DOHH2 (cell line): ENCODE data around the gene TIMM17B.

Source experiments
- H3F3A ChIP-seq: fragments of 200-600 bp; sonication (generic), shearing (Covaris generic); 2 replicates; pipeline ENCODE4 v1.6.0; 2016; ENCODE audit warnings: antibody characterized with exemption, mild to moderate bottlenecking; ENCODE audit not compliant: control insufficient read depth, insufficient read depth
- H3K27ac ChIP-seq: fragments of 200-600 bp; sonication (generic); 2 replicates; pipeline ENCODE4 v1.5.1; 2014; ENCODE audit warnings: low read depth, mild to moderate bottlenecking, low read length, moderate library complexity
- H3K27me3 ChIP-seq: fragments of 200-600 bp; sonication (generic); 2 replicates; pipeline ENCODE4 v1.6.1; 2014; ENCODE audit warnings: mild to moderate bottlenecking, low read length, mixed read lengths; ENCODE audit not compliant: control insufficient read depth
- H3K36me3 ChIP-seq: fragments of 200-600 bp; sonication (generic); 2 replicates; pipeline ENCODE4 v1.6.1; 2014; ENCODE audit warnings: mild to moderate bottlenecking, low read length, moderate library complexity, mixed read lengths; ENCODE audit not compliant: control insufficient read depth
- H3K4me1 ChIP-seq: fragments of 200-600 bp; sonication (generic); 2 replicates; pipeline ENCODE4 v1.6.1; 2014; ENCODE audit warnings: mild to moderate bottlenecking, low read length, mixed read lengths; ENCODE audit not compliant: control insufficient read depth
- H3K4me2 ChIP-seq: fragments of 200-600 bp; sonication (generic); 2 replicates; pipeline ENCODE4 v1.6.0; 2014; ENCODE audit warnings: mild to moderate bottlenecking, low read length, moderate library complexity
- H3K4me3 ChIP-seq: fragments of 200-600 bp; sonication (generic); 2 replicates; pipeline ENCODE4 v1.5.1; 2014; ENCODE audit warnings: mild to moderate bottlenecking, low read length, mixed read lengths
- H3K79me2 ChIP-seq: fragments of 200-600 bp; sonication (generic); 2 replicates; pipeline ENCODE4 v1.6.1; 2014; ENCODE audit warnings: mild to moderate bottlenecking, low read length, mixed read lengths; ENCODE audit not compliant: control insufficient read depth
- H3K9me2 ChIP-seq: fragments of 200-600 bp; sonication (generic); replicated peaks from 2 replicates; pipeline ENCODE4 v1.6.1; 2014; ENCODE audit warnings: mild to moderate bottlenecking, low read length, mixed read lengths; ENCODE audit not compliant: control insufficient read depth
- H3K9me3 ChIP-seq: fragments of 200-600 bp; sonication (generic); 2 replicates; pipeline ENCODE4 v1.6.1; 2014; ENCODE audit warnings: antibody characterized with exemption, low read length, mixed read lengths; ENCODE audit not compliant: control insufficient read depth, insufficient read depth
- H4K20me1 ChIP-seq: fragments of 200-600 bp; sonication (generic); 2 replicates; pipeline ENCODE4 v1.6.0; 2014; ENCODE audit warnings: low read depth, mild to moderate bottlenecking, antibody characterized with exemption, low read length, moderate library complexity; ENCODE audit not compliant: control insufficient read depth, insufficient read depth
- EZH2phosphoT487 ChIP-seq: fragments of 200-600 bp; sonication (generic); IDR thresholded peaks from 2 replicates; pipeline ENCODE4 v1.6.1; 2017; ENCODE audit warnings: borderline replicate concordance, mild to moderate bottlenecking, antibody characterized with exemption, low read length, moderate library complexity, mixed read lengths
- TF ChIP-seq, protein P1 (sequence below): fragments of 200-600 bp; sonication (generic); IDR thresholded peaks from one replicate; pipeline ENCODE4 v1.5.1; 2014; ENCODE audit warnings: antibody characterized with exemption, mild to moderate bottlenecking, low read depth, low read length; ENCODE audit not compliant: poor library complexity, severe bottlenecking

Gene TIMM17B

GRCh38 chrX:48937054-48937907 is 39.7 kb upstream of the TIMM17B start:
- Histone ChIP-seq H4K20me1 (no peaks in the 10 kb centered on the region), H3K36me3 (peaks cover 72% of the 10 kb centered on the region), H3K9me3 (no peaks in the 10 kb centered on the region), H3K27me3 (no peaks in the 10 kb centered on the region), H3K4me1 (peaks cover 85% of the 10 kb centered on the region), H3K27ac (peak overlapping the region; percentile 98), H3K79me2 (peaks cover 70% of the 10 kb centered on the region), H3K4me2 (peak overlapping the region; percentile 93), H3K9me2 (no peaks in the 10 kb centered on the region), H3F3A (peaks cover 12% of the 10 kb centered on the region), H3K4me3 (peak overlapping the region; percentile 71)
- TF ChIP-seq, protein P1, sequence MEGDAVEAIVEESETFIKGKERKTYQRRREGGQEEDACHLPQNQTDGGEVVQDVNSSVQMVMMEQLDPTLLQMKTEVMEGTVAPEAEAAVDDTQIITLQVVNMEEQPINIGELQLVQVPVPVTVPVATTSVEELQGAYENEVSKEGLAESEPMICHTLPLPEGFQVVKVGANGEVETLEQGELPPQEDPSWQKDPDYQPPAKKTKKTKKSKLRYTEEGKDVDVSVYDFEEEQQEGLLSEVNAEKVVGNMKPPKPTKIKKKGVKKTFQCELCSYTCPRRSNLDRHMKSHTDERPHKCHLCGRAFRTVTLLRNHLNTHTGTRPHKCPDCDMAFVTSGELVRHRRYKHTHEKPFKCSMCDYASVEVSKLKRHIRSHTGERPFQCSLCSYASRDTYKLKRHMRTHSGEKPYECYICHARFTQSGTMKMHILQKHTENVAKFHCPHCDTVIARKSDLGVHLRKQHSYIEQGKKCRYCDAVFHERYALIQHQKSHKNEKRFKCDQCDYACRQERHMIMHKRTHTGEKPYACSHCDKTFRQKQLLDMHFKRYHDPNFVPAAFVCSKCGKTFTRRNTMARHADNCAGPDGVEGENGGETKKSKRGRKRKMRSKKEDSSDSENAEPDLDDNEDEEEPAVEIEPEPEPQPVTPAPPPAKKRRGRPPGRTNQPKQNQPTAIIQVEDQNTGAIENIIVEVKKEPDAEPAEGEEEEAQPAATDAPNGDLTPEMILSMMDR = peak; percentile 46
- no peak for TF ChIP-seq EZH2phosphoT487

- Histone ChIP-seq H3F3A (peaks cover 12% of the 10 kb centered on the region), H3K27ac (peak overlapping the region; percentile 98), H3K4me1 (peaks cover 78% of the 10 kb centered on the region)
These were observed 39.0 kb upstream of the TIMM17B start for GRCh38 chrX:48936429-48937053.

GRCh38 chrX:48935301-48935670 is 37.7 kb upstream of the TIMM17B start:
- H3K4me1 ChIP-seq = peaks cover 65% of the 10 kb centered on the region
- H3K9me2 ChIP-seq = no peaks in the 10 kb centered on the region
- H3K4me2 ChIP-seq = no peak overlapping the region
- peaks cover 52% of the 10 kb centered on the region for H3K79me2 ChIP-seq
- peak overlapping the region; percentile 12; the same call in 1 of the 2 replicates for H3K27ac ChIP-seq
- H3K9me3 ChIP-seq = no peaks in the 10 kb centered on the region
- no peak for TF ChIP-seq EZH2phosphoT487
- no peak overlapping the region for H3K4me3 ChIP-seq
- H4K20me1 ChIP-seq = no peaks in the 10 kb centered on the region
- peaks cover 60% of the 10 kb centered on the region for H3K36me3 ChIP-seq
- no peaks in the 10 kb centered on the region for H3K27me3 ChIP-seq
- H3F3A ChIP-seq = peaks cover 12% of the 10 kb centered on the region

More at GRCh38 chrX:48936429-48937053, 39.0 kb upstream of the TIMM17B start:
- H3K4me3 ChIP-seq = peak overlapping the region; percentile 71
- H3K4me2 ChIP-seq = peak overlapping the region; percentile 93
- H3K79me2 ChIP-seq = peaks cover 63% of the 10 kb centered on the region
- H3K36me3 ChIP-seq = peaks cover 67% of the 10 kb centered on the region
- no peaks in the 10 kb centered on the region for H3K9me2 ChIP-seq
- H3K9me3 ChIP-seq = no peaks in the 10 kb centered on the region
- no peaks in the 10 kb centered on the region for H3K27me3 ChIP-seq
- H4K20me1 ChIP-seq = no peaks in the 10 kb centered on the region
- TF ChIP-seq, protein P1 = no peak
